Measurements from ENCODE around the gene POTEC. TPM values are rescaled to one million over a fixed set of nuclear protein-coding genes. Genes with fewer than 3 reads are reported as not detected.
"Not testable (repeated sequence)": the region's sequence is repeated elsewhere in the genome, so short reads cannot be mapped to it uniquely, and the experiment has no call there.

The POTEC gene
- total and polyA plus RNA-seq, 9 of the 15 experiments (the other 6 are each of a cell fraction or from before 2014, with no cell fraction given), result 0.01 TPM; not detected in 8

DNA sequence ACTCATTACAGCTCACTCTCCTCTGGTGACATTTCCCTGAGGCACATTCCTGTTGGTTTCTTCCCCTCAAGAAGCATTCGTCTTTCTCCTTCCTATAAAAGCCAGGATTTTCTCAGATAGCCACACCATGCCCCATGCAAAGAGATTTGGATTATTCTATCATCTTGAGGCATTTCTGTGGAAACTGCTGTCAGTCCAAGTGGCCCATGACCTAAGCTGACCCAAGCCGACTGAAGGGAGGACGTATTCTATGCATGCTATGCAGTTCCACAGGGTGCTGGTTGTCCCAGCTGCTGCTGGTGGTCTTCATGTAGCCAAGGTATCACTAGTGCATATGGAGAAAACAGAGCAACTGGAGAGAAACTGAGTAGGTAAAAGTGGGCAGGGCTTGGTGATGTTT lies 73.0 kb downstream of the POTEC start:
- H3K79me2 ChIP-seq (ENCODE audit: control insufficient read depth, insufficient read depth, low read length); ATAC-seq; H3K4me3 ChIP-seq; CTCF ChIA-PET (ENCODE audit: low intra/inter-chr PET ratio); intact Hi-C loops (cut with micrococcal nuclease); H3K9ac ChIP-seq (ENCODE audit: insufficient read depth in 1 of 2, low read depth in 2 of 2, low read length in 2 of 2); H3K4me1 ChIP-seq (replicated peaks in 1 of 2; ENCODE audit: control insufficient read depth in 2 of 2, insufficient read depth in 2 of 2, low read length in 2 of 2); BruUV-seq (replicated peaks); H2AFZ ChIP-seq (ENCODE audit: low read depth, low read length); FAIRE-seq; H3K36me3 ChIP-seq (ENCODE audit: control insufficient read depth, insufficient read depth, low read length); H3K9me1 ChIP-seq (ENCODE audit: control insufficient read depth, insufficient read depth, low read length); H3K27ac ChIP-seq (ENCODE audit: extremely low read depth, low read depth, low read length); H4K20me1 ChIP-seq (replicated peaks; ENCODE audit: control insufficient read depth, insufficient read depth, low read length); in situ Hi-C loops (cut with MboI); H3K27me3 ChIP-seq (ENCODE audit: control insufficient read depth in 2 of 2, insufficient read depth in 2 of 2, low read length in 2 of 2); POLR2A ChIA-PET; DNase-seq (ENCODE audit: extremely low read depth in 1 of 4, low spot score in 3 of 4); H3K9me3 ChIP-seq (replicated peaks; ENCODE audit: control insufficient read depth, insufficient read depth, low read depth, low read length); H3K4me2 ChIP-seq (ENCODE audit: insufficient read depth, low read length): not testable (repeated sequence)
- 0% methylated on average over 2 of the region's 3 CpGs for WGBS (ENCODE audit: insufficient coverage, low coverage, missing lambda C conversion rate)

DNA sequence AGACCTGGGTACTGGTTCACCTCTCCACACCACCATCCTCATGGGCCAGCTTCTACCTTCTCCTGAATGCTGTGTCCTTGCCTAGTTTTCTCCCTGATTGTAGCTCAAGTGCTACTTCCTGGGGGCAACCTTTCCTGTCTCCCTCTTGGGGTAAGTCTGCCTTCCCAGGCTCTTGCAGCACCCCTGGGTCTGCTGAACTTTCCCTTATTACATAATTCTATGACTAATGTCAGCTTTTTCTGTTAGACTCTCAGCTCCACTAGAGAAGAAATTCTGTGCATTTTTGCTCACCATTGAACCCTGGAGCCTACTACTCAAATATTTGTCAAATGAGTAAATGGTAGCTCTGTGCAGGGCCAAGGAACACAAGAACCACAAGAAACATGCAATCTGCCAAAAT lies 73.4 kb downstream of the POTEC start:
- POLR2A ChIA-PET, result not testable (repeated sequence)

DNA sequence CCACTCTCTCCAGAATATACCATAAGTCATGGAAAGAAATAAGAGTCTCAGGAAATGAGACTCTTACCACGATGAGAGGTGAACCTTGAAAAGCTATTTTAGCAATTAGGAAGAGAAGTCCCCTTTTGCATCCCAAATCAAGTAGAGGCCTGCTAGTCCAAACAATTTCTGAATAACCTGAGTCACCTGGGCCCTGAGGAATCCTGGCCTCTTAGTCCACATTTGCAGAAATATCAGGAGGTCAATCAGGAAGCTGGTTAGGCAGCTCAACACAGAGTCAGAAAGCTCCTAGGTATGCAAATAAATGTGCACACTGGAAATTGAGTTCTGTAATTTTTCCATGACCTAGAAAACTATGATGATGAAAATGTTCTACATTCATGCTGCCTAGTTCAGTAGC lies 77.4 kb downstream of the POTEC start:
- H3K9me1 ChIP-seq (ENCODE audit: control insufficient read depth, insufficient read depth, low read length); BruUV-seq (replicated peaks); H3K79me2 ChIP-seq (ENCODE audit: control insufficient read depth, insufficient read depth, low read length); H3K36me3 ChIP-seq (ENCODE audit: control insufficient read depth, insufficient read depth, low read length); POLR2A ChIA-PET; H2AFZ ChIP-seq (ENCODE audit: low read depth, low read length); DNase-seq (ENCODE audit: extremely low read depth in 1 of 4, low spot score in 3 of 4); H3K27me3 ChIP-seq (ENCODE audit: control insufficient read depth in 2 of 2, insufficient read depth in 2 of 2, low read length in 2 of 2); H3K4me3 ChIP-seq; intact Hi-C loops (cut with micrococcal nuclease); H3K27ac ChIP-seq (ENCODE audit: extremely low read depth, low read depth, low read length); in situ Hi-C loops (cut with MboI); H3K4me2 ChIP-seq (ENCODE audit: insufficient read depth, low read length); FAIRE-seq; H4K20me1 ChIP-seq (replicated peaks; ENCODE audit: control insufficient read depth, insufficient read depth, low read length); H3K9me3 ChIP-seq (replicated peaks; ENCODE audit: control insufficient read depth, insufficient read depth, low read depth, low read length); H3K4me1 ChIP-seq (replicated peaks in 1 of 2; ENCODE audit: control insufficient read depth in 2 of 2, insufficient read depth in 2 of 2, low read length in 2 of 2); CTCF ChIA-PET (ENCODE audit: low intra/inter-chr PET ratio); ATAC-seq; H3K9ac ChIP-seq (ENCODE audit: insufficient read depth in 1 of 2, low read depth in 2 of 2, low read length in 2 of 2): not testable (repeated sequence)
- 0% methylated on average over 1 of the region's 1 CpG for WGBS (ENCODE audit: insufficient coverage, low coverage, missing lambda C conversion rate)

More for the DNA sequence above, 73.4 kb downstream of the POTEC start:
- H3K27me3 ChIP-seq (ENCODE audit: control insufficient read depth in 2 of 2, insufficient read depth in 2 of 2, low read length in 2 of 2); ATAC-seq; H3K9ac ChIP-seq (ENCODE audit: insufficient read depth in 1 of 2, low read depth in 2 of 2, low read length in 2 of 2); DNase-seq (ENCODE audit: extremely low read depth in 1 of 4, low spot score in 3 of 4); H3K4me1 ChIP-seq (replicated peaks in 1 of 2; ENCODE audit: control insufficient read depth in 2 of 2, insufficient read depth in 2 of 2, low read length in 2 of 2); H3K9me3 ChIP-seq (replicated peaks; ENCODE audit: control insufficient read depth, insufficient read depth, low read depth, low read length); H4K20me1 ChIP-seq (replicated peaks; ENCODE audit: control insufficient read depth, insufficient read depth, low read length); H3K4me2 ChIP-seq (ENCODE audit: insufficient read depth, low read length); H3K79me2 ChIP-seq (ENCODE audit: control insufficient read depth, insufficient read depth, low read length); FAIRE-seq; in situ Hi-C loops (cut with MboI); H3K27ac ChIP-seq (ENCODE audit: extremely low read depth, low read depth, low read length); H3K9me1 ChIP-seq (ENCODE audit: control insufficient read depth, insufficient read depth, low read length); H3K4me3 ChIP-seq; intact Hi-C loops (cut with micrococcal nuclease); H2AFZ ChIP-seq (ENCODE audit: low read depth, low read length); CTCF ChIA-PET (ENCODE audit: low intra/inter-chr PET ratio); H3K36me3 ChIP-seq (ENCODE audit: control insufficient read depth, insufficient read depth, low read length); BruUV-seq (replicated peaks): not testable (repeated sequence)

Small RNA genes lying within 50 kb of the gene (small RNA-seq; reads per million reads assigned to genes)
- gene RNU6-1021P, result not detected

Other genes starting within 250 kb of the POTEC start
- gene ANKRD30B, start 204.6 kb upstream of the POTEC start, total RNA-seq (2014; rRNA removed), result not detected in 2 replicates
- gene ANKRD30B, start 204.6 kb upstream of the POTEC start, total RNA-seq (2014; rRNA removed; fragmentation: Illumina TruSeq; extraction: Trizol), result not detected in 2 replicates
- gene ANKRD30B, start 204.6 kb upstream of the POTEC start, total RNA-seq (2015; rRNA removed; fragmentation: Illumina TruSeq; extraction: Trizol), result not detected in 2 replicates
- gene ANKRD30B, start 204.6 kb upstream of the POTEC start, total RNA-seq (2021), result not detected in 2 replicates
- gene ANKRD30B, start 204.6 kb upstream of the POTEC start, polyA plus RNA-seq (2011; rRNA removed), result not detected in 2 replicates
- not detected in 2 replicates for gene ANKRD30B, start 204.6 kb upstream of the POTEC start, polyA plus RNA-seq (2014; fragmentation: Illumina TruSeq; extraction: Trizol)
- gene ANKRD30B, start 204.6 kb upstream of the POTEC start, polyA plus RNA-seq (2014; fragmentation: Nextera tagmentation; extraction: Ambion mirVana), result not detected
- gene ANKRD30B, start 204.6 kb upstream of the POTEC start, polyA plus RNA-seq (2014; rRNA removed), result not detected in 2 replicates

Data from K562 (cell line).